NOMO-1 (cell line): ENCODE measurements around the gene RABGAP1L.
"Not testable (repeated sequence)": the region's sequence is repeated elsewhere in the genome, so short reads cannot be mapped to it uniquely, and the experiment has no call there.

Source experiments
- DNase-seq, 2 experiments: peaks; one replicate each; lab custom pipeline; 2025; ENCODE audit not compliant: unreplicated experiment in 2 of 2; lab: John Stamatoyannopoulos, UW

RABGAP1L gene

GRCh38 chr1:174829990-174830389 is 670.7 kb downstream of the RABGAP1L start:
- DNase-seq: no peak

GRCh38 chr1:174836543-174836942 is 677.2 kb downstream of the RABGAP1L start:
- DNase-seq: no peak

GRCh38 chr1:174837386-174837785 is 678.1 kb downstream of the RABGAP1L start:
- no peak for DNase-seq

- no peak for DNase-seq
Observed at GRCh38 chr1:174839211-174839610, 679.9 kb downstream of the RABGAP1L start.

- DNase-seq: no peak
Observed at GRCh38 chr1:174841747-174842146, 682.4 kb downstream of the RABGAP1L start.

- DNase-seq: not testable (repeated sequence)
Observed at GRCh38 chr1:174848593-174849560, 689.6 kb downstream of the RABGAP1L start.

GRCh38 chr1:174850726-174851125 is 691.4 kb downstream of the RABGAP1L start:
- no peak for DNase-seq

- DNase-seq: no peak
Observed at GRCh38 chr1:174858301-174858700, 699.0 kb downstream of the RABGAP1L start.

GRCh38 chr1:174870319-174870718 is 711.0 kb downstream of the RABGAP1L start:
- no peak for DNase-seq

- no peak for DNase-seq
Observed at GRCh38 chr1:174871886-174872285, 712.6 kb downstream of the RABGAP1L start.

GRCh38 chr1:174872615-174873058 is 713.3 kb downstream of the RABGAP1L start:
- DNase-seq: no peak

- peak; percentile 14 to 59 for DNase-seq
Observed at GRCh38 chr1:174874331-174875053, 715.2 kb downstream of the RABGAP1L start.

GRCh38 chr1:174875306-174875705 is 716.0 kb downstream of the RABGAP1L start:
- DNase-seq: peak in 1 of 2 experiments; percentile 8

GRCh38 chr1:174877208-174877673 is 717.9 kb downstream of the RABGAP1L start:
- DNase-seq: no peak

GRCh38 chr1:174880171-174880570 is 720.9 kb downstream of the RABGAP1L start:
- DNase-seq: no peak

GRCh38 chr1:174883409-174883808 is 724.1 kb downstream of the RABGAP1L start:
- DNase-seq: no peak

GRCh38 chr1:174884038-174884437 is 724.7 kb downstream of the RABGAP1L start:
- DNase-seq: peak in 1 of 2 experiments; percentile 52

GRCh38 chr1:174884566-174884965 is 725.2 kb downstream of the RABGAP1L start:
- DNase-seq: no peak

GRCh38 chr1:174890024-174890423 is 730.7 kb downstream of the RABGAP1L start:
- no peak for DNase-seq

GRCh38 chr1:174892016-174892415 is 732.7 kb downstream of the RABGAP1L start:
- DNase-seq: no peak

GRCh38 chr1:174894117-174894762 is 734.9 kb downstream of the RABGAP1L start:
- DNase-seq: no peak
